GM21515 (cell line): ENCODE data around the gene MBOAT7.
"Not testable (repeated sequence)": the region's sequence is repeated elsewhere in the genome, so short reads cannot be mapped to it uniquely, and the experiment has no call there.

Experiments used
- ATAC-seq: cut with Tn5 transposase; IDR thresholded peaks from one replicate; pipeline ENCODE4 v1.9.1; 2021; ENCODE audit not compliant: unreplicated experiment

The MBOAT7 gene

DNA sequence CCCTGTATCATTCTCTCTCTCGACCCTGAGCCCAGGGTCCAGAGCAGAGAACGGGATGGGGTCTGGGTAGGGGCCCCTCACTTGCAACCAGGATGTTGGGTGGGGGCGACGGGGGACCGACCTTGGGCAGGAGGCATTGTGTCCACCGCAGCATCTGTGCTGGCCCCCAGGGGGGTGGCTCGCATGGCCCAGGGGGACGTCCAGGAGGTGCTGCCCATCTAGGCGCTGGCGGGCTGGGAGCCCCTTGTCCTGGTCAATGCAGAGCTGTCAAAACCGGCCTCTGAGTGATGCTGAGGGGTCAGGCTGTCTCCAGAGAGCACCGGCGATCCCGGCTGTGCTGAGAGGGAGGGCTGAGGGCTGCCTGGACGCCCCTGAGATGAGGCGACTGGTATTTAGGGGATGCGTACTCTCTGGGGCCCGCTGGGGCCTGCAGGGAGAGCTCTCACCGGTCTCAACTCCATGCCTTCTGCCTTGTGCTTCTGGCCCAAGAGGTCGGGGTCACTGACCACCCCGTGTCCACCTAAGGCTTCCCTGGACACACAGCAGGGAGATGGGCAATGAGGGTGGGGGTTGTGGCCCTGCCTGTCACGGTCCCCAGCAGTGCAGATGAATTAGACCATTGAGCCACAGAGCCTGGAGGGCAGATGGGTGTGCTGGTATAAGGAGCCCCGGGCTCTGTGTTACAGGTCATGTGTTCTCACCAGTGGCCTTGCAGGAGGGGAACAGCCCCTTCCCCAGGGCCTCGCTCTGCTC, 19.9 kb upstream of the MBOAT7 start:
- no peak for ATAC-seq

DNA sequence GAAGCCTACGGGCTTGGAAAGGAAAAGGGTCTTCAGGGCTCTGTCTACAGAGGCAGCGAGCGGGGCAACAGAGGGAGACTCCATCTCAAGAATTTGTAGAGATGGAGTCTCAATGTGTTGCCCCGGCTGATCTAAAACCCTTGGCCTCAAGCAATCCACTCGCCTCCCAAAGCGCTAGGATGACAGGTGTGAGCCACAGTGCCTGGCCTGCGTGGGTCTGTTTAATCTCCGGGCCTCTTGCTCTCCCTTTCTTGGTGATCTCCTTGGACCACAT, 19.3 kb upstream of the MBOAT7 start:
- no peak for ATAC-seq

GRCh38 chr19:54207983-54208783, 18.8 kb upstream of the MBOAT7 start:
- peak; percentile 38 for ATAC-seq

GRCh38 chr19:54207676-54207982, 18.2 kb upstream of the MBOAT7 start:
- no peak for ATAC-seq

DNA sequence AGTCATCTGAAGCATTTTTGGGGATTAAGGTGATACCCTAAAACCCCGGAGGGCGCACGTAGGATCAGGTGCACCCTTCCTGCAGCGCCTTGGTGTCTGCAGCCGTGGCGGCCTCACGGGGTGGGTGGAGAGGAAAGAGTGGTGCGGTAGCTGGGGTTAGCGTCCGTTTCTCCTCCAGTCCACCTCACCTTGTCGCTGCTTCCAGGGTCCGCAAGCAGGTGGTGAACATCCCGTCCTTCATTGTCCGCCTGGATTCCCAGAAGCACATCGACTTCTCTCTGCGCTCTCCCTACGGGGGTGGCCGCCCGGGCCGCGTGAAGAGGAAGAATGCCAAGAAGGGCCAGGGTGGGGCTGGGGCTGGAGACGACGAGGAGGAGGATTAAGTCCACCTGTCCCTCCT, 17.8 kb upstream of the MBOAT7 start:
- ATAC-seq: not testable (repeated sequence)

GRCh38 chr19:54206831-54207177, 17.4 kb upstream of the MBOAT7 start:
- ATAC-seq: no peak

DNA sequence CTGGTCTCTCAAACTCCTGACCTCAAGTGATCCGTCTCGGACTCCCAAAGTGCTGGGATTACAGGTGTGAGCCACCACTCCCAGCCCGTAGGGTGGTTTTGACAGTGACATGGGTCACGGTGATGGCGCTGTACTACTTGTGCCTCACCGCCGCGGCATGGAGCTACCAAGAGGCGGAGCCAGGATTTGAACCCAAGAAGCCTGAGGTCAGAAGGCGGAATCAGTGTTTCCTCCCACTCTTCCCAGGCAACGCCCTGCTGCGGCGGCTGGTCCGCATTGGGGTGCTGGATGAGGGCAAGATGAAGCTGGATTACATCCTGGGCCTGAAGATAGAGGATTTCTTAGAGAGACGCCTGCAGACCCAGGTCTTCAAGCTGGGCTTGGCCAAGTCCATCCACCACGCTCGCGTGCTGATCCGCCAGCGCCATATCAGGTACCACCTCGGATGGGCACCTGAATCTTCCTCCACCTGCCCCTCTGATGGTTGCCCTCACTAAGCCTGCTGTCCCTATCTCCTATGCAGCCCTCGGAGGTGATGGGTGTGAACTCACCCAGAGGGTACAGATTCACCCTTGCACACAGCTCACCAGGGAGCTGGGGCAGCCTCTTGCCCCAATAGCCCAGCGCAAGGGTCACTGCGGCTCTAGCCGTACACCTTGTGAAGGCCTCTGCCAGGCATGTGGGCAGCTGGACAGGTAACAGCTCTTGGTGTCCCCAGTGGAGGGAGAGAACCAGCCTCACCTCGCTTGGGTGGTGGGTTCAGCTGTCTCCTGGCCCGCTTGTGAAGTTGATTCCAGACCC, 16.9 kb upstream of the MBOAT7 start:
- ATAC-seq: no peak

- no peak for ATAC-seq
These were observed 15.5 kb upstream of the MBOAT7 start for GRCh38 chr19:54204767-54205468.

DNA sequence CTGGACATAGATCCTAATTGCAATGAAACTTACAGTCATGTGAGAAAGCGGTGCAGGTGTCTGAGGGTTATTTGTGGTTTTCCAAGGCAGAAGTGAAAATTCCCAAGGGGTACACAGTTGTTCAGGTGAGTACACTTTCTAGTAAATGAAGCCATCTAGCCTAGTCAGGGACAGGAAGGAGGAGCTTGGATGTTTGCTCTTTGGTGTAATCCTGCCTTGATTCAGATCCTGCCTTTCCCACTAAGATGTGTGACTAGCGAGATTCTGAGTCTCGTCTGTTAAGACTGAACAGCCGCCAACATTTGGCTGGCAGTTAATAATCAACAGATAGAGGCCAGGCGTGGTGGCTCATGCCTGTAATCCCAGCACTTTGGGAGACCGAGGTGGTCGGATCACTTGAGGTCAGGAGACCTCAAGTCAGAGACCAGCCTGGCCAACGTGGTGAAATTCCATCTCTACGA, 13.8 kb upstream of the MBOAT7 start:
- no peak for ATAC-seq

DNA sequence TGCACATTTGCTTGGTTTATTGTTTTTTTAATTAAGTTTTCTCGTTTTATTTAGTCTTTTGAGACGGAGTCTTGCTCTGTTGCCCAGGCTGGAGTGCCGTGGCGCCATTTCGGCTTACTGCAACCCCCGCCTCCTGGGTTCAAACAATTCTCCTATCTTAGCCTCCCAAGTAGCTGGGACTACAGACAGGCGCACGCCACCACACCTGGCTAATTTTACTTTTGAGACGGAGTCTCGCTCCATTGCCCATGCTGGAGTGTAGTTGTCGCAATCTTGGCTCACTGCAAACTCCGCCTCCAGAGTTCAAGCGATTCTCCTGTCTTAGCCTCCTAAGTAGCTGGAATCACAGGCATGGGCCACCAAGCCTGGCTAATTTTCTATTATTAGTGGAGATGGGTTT, 12.6 kb upstream of the MBOAT7 start:
- ATAC-seq: no peak

DNA sequence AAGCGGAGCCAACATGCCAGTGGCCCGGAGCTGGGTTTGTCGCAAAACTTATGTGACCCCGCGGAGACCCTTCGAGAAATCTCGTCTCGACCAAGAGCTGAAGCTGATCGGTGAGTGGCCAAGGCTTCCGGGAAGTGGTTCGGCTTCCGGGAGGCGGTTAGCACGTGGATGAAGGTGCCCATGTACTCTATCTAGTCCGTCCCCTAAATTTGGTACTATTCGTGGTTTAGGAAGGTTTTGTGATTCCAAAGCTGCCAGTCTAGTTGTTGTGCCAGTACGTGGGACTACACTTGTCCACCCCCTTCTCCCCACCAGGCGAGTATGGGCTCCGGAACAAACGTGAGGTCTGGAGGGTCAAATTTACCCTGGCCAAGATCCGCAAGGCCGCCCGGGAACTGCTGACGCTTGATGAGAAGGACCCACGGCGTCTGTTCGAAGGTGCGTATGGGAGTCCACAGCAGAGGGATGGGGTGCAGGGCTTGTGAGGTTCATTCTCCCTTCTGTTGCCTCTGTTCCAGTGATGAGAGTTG, 11.9 kb upstream of the MBOAT7 start:
- ATAC-seq: no peak

GRCh38 chr19:54199401-54199800, 10.0 kb upstream of the MBOAT7 start:
- no peak for ATAC-seq

GRCh38 chr19:54197121-54197520, 7.7 kb upstream of the MBOAT7 start:
- no peak for ATAC-seq

GRCh38 chr19:54196536-54196935, 7.2 kb upstream of the MBOAT7 start:
- ATAC-seq: no peak

GRCh38 chr19:54194463-54194862, 5.1 kb upstream of the MBOAT7 start:
- ATAC-seq: not testable (repeated sequence)

DNA sequence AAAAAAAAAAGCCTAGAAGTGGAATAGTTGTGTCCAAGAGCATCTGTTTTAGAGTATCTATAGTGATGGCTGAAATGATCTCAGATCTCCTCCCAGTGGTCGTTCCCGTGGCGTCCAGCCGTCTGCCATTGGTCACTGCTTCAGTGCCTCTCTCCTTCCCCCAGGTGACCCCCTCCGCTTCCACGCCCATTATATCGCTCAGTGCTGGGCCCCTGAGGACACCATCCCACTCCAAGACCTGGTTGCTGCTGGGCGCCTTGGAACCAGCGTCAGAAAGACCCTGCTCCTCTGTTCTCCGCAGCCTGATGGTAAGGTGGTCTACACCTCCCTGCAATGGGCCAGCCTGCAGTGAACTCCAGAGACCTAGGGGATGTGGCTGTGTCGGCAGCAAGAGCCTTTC, 3.6 kb upstream of the MBOAT7 start:
- no peak for ATAC-seq

GRCh38 chr19:54191811-54192453, 2.6 kb upstream of the MBOAT7 start:
- no peak for ATAC-seq

GRCh38 chr19:54191011-54191810, 1.8 kb upstream of the MBOAT7 start, which contains the start of gene TSEN34:
TSS of gene TSEN34 (plus strand) at chr19:54191308. CDS start at chr19:54191365, 57 bp downstream.
- peak; percentile 27 for ATAC-seq

DNA sequence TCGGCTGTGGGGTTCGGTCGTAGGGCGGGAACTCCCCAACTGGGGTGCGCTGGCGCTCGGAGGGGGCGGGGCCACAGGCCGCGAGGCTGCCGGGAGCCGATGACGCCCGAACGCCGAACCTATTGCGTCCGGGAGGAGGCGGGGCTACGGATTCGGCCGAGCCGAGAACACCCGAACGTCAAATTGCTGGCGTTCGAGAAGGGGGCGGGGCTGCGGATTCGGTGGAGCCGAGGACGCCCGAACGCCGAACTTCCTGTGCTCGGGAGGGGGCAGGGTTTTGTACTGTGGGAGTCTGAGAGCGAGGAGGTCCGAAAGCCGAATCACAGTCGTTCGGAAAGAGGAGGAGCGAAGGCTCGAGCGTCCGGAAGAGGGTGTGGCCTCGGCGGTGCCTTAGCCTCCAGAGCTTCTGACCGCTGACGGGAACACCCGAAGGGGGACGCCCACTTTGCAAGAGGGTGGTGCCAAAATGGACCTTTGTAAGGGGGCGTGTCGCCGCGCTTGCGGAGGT, 1.2 kb upstream of the MBOAT7 start:
- ATAC-seq: peak; percentile 46
